ENCODE results near the gene S100A1.

DNA sequence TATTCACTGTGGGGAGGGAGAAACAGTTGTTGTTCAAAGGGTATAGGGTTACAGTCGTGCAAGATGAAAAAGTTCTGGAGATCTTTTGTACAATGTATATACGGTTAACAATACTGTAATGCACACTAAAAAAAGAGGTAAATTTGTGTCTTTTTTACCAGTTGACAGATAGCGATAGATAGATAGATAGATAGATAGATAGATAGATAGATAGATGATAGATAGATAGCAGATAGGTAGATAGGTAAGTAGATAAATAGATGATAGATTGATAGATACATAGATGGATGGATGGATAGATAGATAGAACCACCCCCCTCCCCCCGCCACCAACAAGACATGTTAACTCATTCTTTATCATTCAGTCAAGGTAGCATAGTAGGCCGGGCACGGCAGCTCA, 25.5 kb upstream of the S100A1 start:
- TF ChIP-seq POLR2AphosphoS5 (IDR thresholded peaks at IDR 0.05) = no peak
- TF ChIP-seq POLR2A (IDR thresholded peaks at IDR 0.05) = no peak
- TF ChIP-seq, protein P1, sequence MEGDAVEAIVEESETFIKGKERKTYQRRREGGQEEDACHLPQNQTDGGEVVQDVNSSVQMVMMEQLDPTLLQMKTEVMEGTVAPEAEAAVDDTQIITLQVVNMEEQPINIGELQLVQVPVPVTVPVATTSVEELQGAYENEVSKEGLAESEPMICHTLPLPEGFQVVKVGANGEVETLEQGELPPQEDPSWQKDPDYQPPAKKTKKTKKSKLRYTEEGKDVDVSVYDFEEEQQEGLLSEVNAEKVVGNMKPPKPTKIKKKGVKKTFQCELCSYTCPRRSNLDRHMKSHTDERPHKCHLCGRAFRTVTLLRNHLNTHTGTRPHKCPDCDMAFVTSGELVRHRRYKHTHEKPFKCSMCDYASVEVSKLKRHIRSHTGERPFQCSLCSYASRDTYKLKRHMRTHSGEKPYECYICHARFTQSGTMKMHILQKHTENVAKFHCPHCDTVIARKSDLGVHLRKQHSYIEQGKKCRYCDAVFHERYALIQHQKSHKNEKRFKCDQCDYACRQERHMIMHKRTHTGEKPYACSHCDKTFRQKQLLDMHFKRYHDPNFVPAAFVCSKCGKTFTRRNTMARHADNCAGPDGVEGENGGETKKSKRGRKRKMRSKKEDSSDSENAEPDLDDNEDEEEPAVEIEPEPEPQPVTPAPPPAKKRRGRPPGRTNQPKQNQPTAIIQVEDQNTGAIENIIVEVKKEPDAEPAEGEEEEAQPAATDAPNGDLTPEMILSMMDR (IDR thresholded peaks at IDR 0.05) = no peak
- TF ChIP-seq EP300 (IDR thresholded peaks at IDR 0.05) = no peak
